A673 (cell line): Measurements from ENCODE around the gene YBX1. TPM values are rescaled to one million over a fixed set of nuclear protein-coding genes. Genes with fewer than 3 reads are reported as not detected.

ENCODE experiments used
- BruUV-seq: library from RNA; stranded (reverse); fragments of 400-500 nt; replicated peaks from 2 replicates; lab custom pipeline; 2021; lab: Mats Ljungman, UMichigan
- CTCF ChIA-PET: fragments of 300-600 bp; sonication (Branson Sonifier 250); formaldehyde crosslinking; loops from one replicate; lab custom pipeline; 2022; ENCODE audit warnings: antibody characterized with exemption; lab: Charles Lee
- POLR2A ChIA-PET: fragments of 300-600 bp; sonication (Branson Sonifier 250); formaldehyde crosslinking; loops from one replicate; lab custom pipeline; 2022; ENCODE audit warnings: antibody characterized with exemption; ENCODE audit not compliant: low non-redundant PET; lab: Charles Lee
- DNase-seq: peaks from one replicate; pipeline ENCODE4 v3.0.0-alpha.2; 2015; ENCODE audit warnings: low spot score
- H3K27ac ChIP-seq: fragments of 200-600 bp; sonication (generic); 2 replicates; pipeline ENCODE4 v1.5.1; 2016; ENCODE audit warnings: mixed run types, low read depth, mild to moderate bottlenecking, mixed read lengths, antibody characterized with exemption, low read length; ENCODE audit not compliant: poor library complexity, severe bottlenecking
- H3K27me3 ChIP-seq: fragments of 200-600 bp; sonication (generic); replicated peaks from 2 replicates; pipeline ENCODE4 v1.6.1; 2017; ENCODE audit warnings: mixed run types, low read depth, mild to moderate bottlenecking, mixed read lengths, antibody characterized with exemption, low read length; ENCODE audit not compliant: insufficient read depth, poor library complexity
- H3K36me3 ChIP-seq: fragments of 200-600 bp; sonication (generic); 2 replicates; pipeline ENCODE4 v1.6.1; 2016; ENCODE audit warnings: mixed run types, mild to moderate bottlenecking, mixed read lengths, antibody characterized with exemption, low read length; ENCODE audit not compliant: insufficient read depth, poor library complexity, severe bottlenecking
- H3K4me1 ChIP-seq: fragments of 200-600 bp; sonication (generic); 2 replicates; pipeline ENCODE4 v1.6.1; 2017; ENCODE audit warnings: mixed run types, mild to moderate bottlenecking, mixed read lengths, antibody characterized with exemption, low read length; ENCODE audit not compliant: insufficient read depth, poor library complexity, severe bottlenecking
- H3K4me3 ChIP-seq: fragments of 200-600 bp; sonication (generic); 2 replicates; pipeline ENCODE4 v1.5.1; 2016; ENCODE audit warnings: low read depth, mixed run types, mild to moderate bottlenecking, mixed read lengths, low read length; ENCODE audit not compliant: poor library complexity, severe bottlenecking
- H3K9me3 ChIP-seq: fragments of 200-600 bp; sonication (generic); 2 replicates; pipeline ENCODE4 v1.6.1; 2016; ENCODE audit warnings: mixed run types, low read depth, mild to moderate bottlenecking, mixed read lengths, antibody characterized with exemption, low read length; ENCODE audit not compliant: poor library complexity, severe bottlenecking
- CTCF ChIP-seq: fragments of 300-800, 200-600 bp; sonication (generic); conservative IDR thresholded peaks from 2 replicates; pipeline ENCODE4 v1.5.1; 2017; ENCODE audit warnings: low read depth, mild to moderate bottlenecking, antibody characterized with exemption, low read length, moderate library complexity, mixed read lengths
- EZH2 ChIP-seq: fragments of 200-600 bp; sonication (generic); IDR thresholded peaks from 2 replicates; pipeline ENCODE4 v1.6.1; 2017; ENCODE audit warnings: borderline replicate concordance, low read depth, mild to moderate bottlenecking, mixed read lengths, antibody characterized with exemption, low read length; ENCODE audit not compliant: poor library complexity, severe bottlenecking
- intact Hi-C: fragments of 100-400 bp; cut with micrococcal nuclease; formaldehyde crosslinking; loops from one replicate; pipeline ENCODE4 v1.10.0; 2022; ENCODE audit not compliant: unreplicated experiment
- total RNA-seq: library from RNA; stranded (reverse); gene quantifications from 2 replicates; pipeline ENCODE4 v1.2.3, GENCODE V29; 2021

The YBX1 gene
- total RNA-seq, 1 experiment from 2014 or later = 1,576 TPM

GRCh38 chr1:42736571-42737200 is 54.5 kb downstream of the YBX1 start:
- H3K36me3 ChIP-seq = no peaks in the 10 kb centered on the region
- H3K9me3 ChIP-seq = no peaks in the 10 kb centered on the region
- H3K4me3 ChIP-seq = no peak overlapping the region
- BruUV-seq = no TSS peak
- ChIA-PET CTCF (no interaction called here), POLR2A (no interaction called here)
- DNase-seq = no peak
- intact Hi-C loops = no loop called here
- H3K4me1 ChIP-seq = peaks cover 11% of the 10 kb centered on the region
- H3K27me3 ChIP-seq = no peaks in the 10 kb centered on the region
- TF ChIP-seq CTCF (no peak), EZH2 (no peak)
- no peak overlapping the region for H3K27ac ChIP-seq

GRCh38 chr1:42737257-42737656 is 55.0 kb downstream of the YBX1 start:
- intact Hi-C loops = no loop called here

GRCh38 chr1:42737986-42738677 is 55.9 kb downstream of the YBX1 start:
- Histone ChIP-seq H3K27me3 (no peaks in the 10 kb centered on the region), H3K4me1 (peaks cover 11% of the 10 kb centered on the region), H3K27ac (no peak overlapping the region), H3K9me3 (no peaks in the 10 kb centered on the region), H3K4me3 (no peak overlapping the region), H3K36me3 (no peaks in the 10 kb centered on the region)
- no TSS peak for BruUV-seq
- CTCF ChIA-PET = interaction anchor here (0.6 kb wide), 1 partner anchor 41 kb away, joined by 5 read pairs; no protein-coding TSS in a partner anchor
- TF ChIP-seq EZH2 (no peak), CTCF (no peak)
- intact Hi-C loops = no loop called here
- POLR2A ChIA-PET = no interaction called here
- no peak for DNase-seq

More at GRCh38 chr1:42737257-42737656, 55.0 kb downstream of the YBX1 start:
- TF ChIP-seq CTCF = 0 out of 2 replicates have a peak, but pooled peaks have one; percentile 13
- TF ChIP-seq EZH2 = no peak
- peaks cover 11% of the 10 kb centered on the region for H3K4me1 ChIP-seq
- H3K4me3 ChIP-seq = no peak overlapping the region
- H3K9me3 ChIP-seq = no peaks in the 10 kb centered on the region
- CTCF ChIA-PET = no interaction called here
- no TSS peak for BruUV-seq
- DNase-seq = no peak
- POLR2A ChIA-PET = no interaction called here
- no peaks in the 10 kb centered on the region for H3K27me3 ChIP-seq
- H3K36me3 ChIP-seq = no peaks in the 10 kb centered on the region
- no peak overlapping the region for H3K27ac ChIP-seq
